HCT116 (cell line): ENCODE data around the gene DHPS. TPM values are rescaled to one million over a fixed set of nuclear protein-coding genes. Genes with fewer than 3 reads are reported as not detected.

Experiments
- ATAC-seq: fragments of 200-7000 bp; cut with Tn5 transposase; 2 replicates; pipeline ENCODE4 v1.9.1; 2020; ENCODE audit warnings: mild to moderate bottlenecking, moderate library complexity
- BruUV-seq: library from RNA; stranded (reverse); fragments of 400-500 nt; replicated peaks from 2 replicates; lab custom pipeline; 2021; lab: Mats Ljungman, UMichigan
- CTCF ChIA-PET: fragments of 300-600 bp; sonication (Branson Sonifier 250); formaldehyde crosslinking; loops from one replicate; lab custom pipeline; 2021; ENCODE audit warnings: antibody characterized with exemption; lab: Charles Lee
- POLR2A ChIA-PET: fragments of 300-600, 350-600 bp; sonication (Branson Sonifier 250); formaldehyde crosslinking; loops from one replicate; lab custom pipeline; 2021; ENCODE audit warnings: antibody characterized with exemption; lab: Charles Lee
- RAD21 ChIA-PET, 2 experiments: fragments of 300-600 bp; sonication (Branson Sonifier 250); formaldehyde crosslinking; loops; one replicate each; lab custom pipeline; 2023; ENCODE audit warnings: low total read pairs in 2 of 2; ENCODE audit not compliant: uncharacterized antibody in 2 of 2, unreplicated experiment in 2 of 2, low non-redundant PET in 1 of 2; lab: Charles Lee
- DNase-seq: peaks from one replicate; pipeline ENCODE4 v3.0.0-alpha.2; 2010; ENCODE audit warnings: low read depth, low spot score
- H2AFZ ChIP-seq: fragments of 200-600 bp; shearing (Covaris generic), sonication (generic); 2 replicates; pipeline ENCODE4 v1.6.1; 2017; ENCODE audit warnings: low read depth, mixed run types, mixed read lengths, antibody characterized with exemption, low read length; ENCODE audit not compliant: poor library complexity, severe bottlenecking
- H3K27ac ChIP-seq: 2 replicates; pipeline ENCODE4 v1.5.1; 2012; ENCODE audit warnings: low read depth, low read length
- H3K27me3 ChIP-seq: fragments of 200-600 bp; sonication (generic); 2 replicates; pipeline ENCODE4 v1.6.1; 2016; ENCODE audit warnings: mixed run types, low read length, mixed read lengths; ENCODE audit not compliant: insufficient read depth
- H3K36me3 ChIP-seq, 2 experiments: fragments of 200-500 bp in 1 of 2; fragments of 200-600 bp in 1 of 2; sonication (Bioruptor generic) in 1 of 2; sonication (generic) in 1 of 2; 2 replicates each; pipeline versions ENCODE4 v1.5.1 to v1.6.1; 2014 to 2016; ENCODE audit warnings: low read length in 2 of 2, inconsistent platforms in 1 of 2, mixed read lengths in 1 of 2, mixed run types in 1 of 2; ENCODE audit not compliant: insufficient read depth in 2 of 2, control insufficient read depth in 1 of 2
- H3K4me1 ChIP-seq, 2 experiments: fragments of 200-600 bp in 1 of 2; sonication (generic) in 1 of 2; 2 replicates each; pipeline versions ENCODE4 v1.5.1 to v1.6.1; 2012 to 2017; ENCODE audit warnings: low read length in 2 of 2, inconsistent platforms in 1 of 2, mild to moderate bottlenecking in 1 of 2, mixed read lengths in 1 of 2, mixed run types in 1 of 2, moderate library complexity in 1 of 2; ENCODE audit not compliant: insufficient read depth in 2 of 2, control insufficient read depth in 1 of 2
- H3K4me2 ChIP-seq: fragments of 200-600 bp; sonication (generic); 2 replicates; pipeline ENCODE4 v1.6.1; 2017; ENCODE audit warnings: mixed run types, low read length, mixed read lengths
- H3K4me3 ChIP-seq, 2 experiments: fragments of 200-600 bp in 1 of 2; sonication (generic) in 1 of 2; replicated peaks in 1 of 2; 2 replicates each; pipeline ENCODE4 v1.5.1; 2011 to 2016; ENCODE audit warnings: low read length in 2 of 2, control low read depth in 1 of 2, low read depth in 1 of 2, mild to moderate bottlenecking in 1 of 2, mixed read lengths in 1 of 2, mixed run types in 1 of 2
- H3K79me2 ChIP-seq: fragments of 200-600 bp; sonication (generic); 2 replicates; pipeline ENCODE4 v1.6.1; 2017; ENCODE audit warnings: mild to moderate bottlenecking, mixed run types, low read length, moderate library complexity, mixed read lengths; ENCODE audit not compliant: insufficient read depth
- H3K9ac ChIP-seq: fragments of 200-600 bp; sonication (generic); 2 replicates; pipeline ENCODE4 v1.6.1; 2016; ENCODE audit warnings: low read length, mixed read lengths
- H3K9me2 ChIP-seq: fragments of 200-600 bp; sonication (generic), shearing (Covaris generic); 2 replicates; pipeline ENCODE4 v1.6.1; 2017; ENCODE audit warnings: mixed run types, mild to moderate bottlenecking, moderate library complexity; ENCODE audit not compliant: insufficient read depth
- H3K9me3 ChIP-seq, 2 experiments: fragments of 200-500 bp in 1 of 2; fragments of 200-600 bp in 1 of 2; sonication (Bioruptor generic) in 1 of 2; sonication (generic) in 1 of 2; 2 replicates each; pipeline ENCODE4 v1.6.1; 2014 to 2017; ENCODE audit warnings: low read length in 2 of 2, mixed read lengths in 2 of 2, inconsistent platforms in 1 of 2, low read depth in 1 of 2, mild to moderate bottlenecking in 1 of 2, mixed run types in 1 of 2, moderate library complexity in 1 of 2; ENCODE audit not compliant: control insufficient read depth in 1 of 2, insufficient read depth in 1 of 2
- H4K20me1 ChIP-seq: fragments of 200-600 bp; sonication (generic), shearing (Covaris generic); 2 replicates; pipeline ENCODE4 v1.6.1; 2017; ENCODE audit warnings: mixed run types, mild to moderate bottlenecking, moderate library complexity; ENCODE audit not compliant: insufficient read depth
- CEBPB ChIP-seq: IDR thresholded peaks from 2 replicates; pipeline ENCODE4 v1.6.1; 2012; ENCODE audit warnings: low read depth
- ELF1 ChIP-seq: IDR thresholded peaks from 2 replicates; pipeline ENCODE4 v1.6.1; 2012; ENCODE audit warnings: low read depth, borderline replicate concordance
- FOSL1 ChIP-seq: IDR thresholded peaks from 2 replicates; pipeline ENCODE4 v1.6.1; 2012; ENCODE audit warnings: low read depth
- RAD21 ChIP-seq: IDR thresholded peaks from 2 replicates; pipeline ENCODE4 v1.6.1; 2012; ENCODE audit warnings: low read depth, mild to moderate bottlenecking
- REST ChIP-seq: IDR thresholded peaks from 2 replicates; pipeline ENCODE4 v1.6.1; 2012; ENCODE audit warnings: low read depth
- SP1 ChIP-seq: IDR thresholded peaks from 2 replicates; pipeline ENCODE4 v1.6.1; 2012; ENCODE audit warnings: low read depth
- YY1 ChIP-seq: IDR thresholded peaks from 2 replicates; pipeline ENCODE4 v1.6.1; 2011; ENCODE audit warnings: low read length, low read depth, moderate library complexity, mild to moderate bottlenecking; ENCODE audit not compliant: insufficient replicate concordance; ENCODE audit errors: extremely low read depth
- ZFX ChIP-seq: fragments of 450-650 bp; IDR thresholded peaks from 2 replicates; pipeline ENCODE4 v1.6.1; 2017
- ZNF274 ChIP-seq: fragments of 200-500 bp; sonication (Bioruptor generic); IDR thresholded peaks from 2 replicates; pipeline ENCODE4 v1.6.1; 2014; ENCODE audit warnings: mild to moderate bottlenecking, low read depth, low read length, inconsistent platforms
- intact Hi-C: fragments of 100-400 bp; cut with micrococcal nuclease; formaldehyde crosslinking; loops from 2 replicates; pipeline ENCODE4 v1.10.0; 2022
- total RNA-seq: library from RNA; stranded (reverse); gene quantifications from one replicate; pipeline ENCODE4 v1.2.1, GENCODE V29; 2021; ENCODE audit not compliant: unreplicated experiment
- TF ChIP-seq, protein P1 (sequence below): IDR thresholded peaks from 2 replicates; pipeline ENCODE4 v1.6.1; 2012

DHPS gene
- total RNA-seq, 1 experiment from 2014 or later: 134 TPM

DNA sequence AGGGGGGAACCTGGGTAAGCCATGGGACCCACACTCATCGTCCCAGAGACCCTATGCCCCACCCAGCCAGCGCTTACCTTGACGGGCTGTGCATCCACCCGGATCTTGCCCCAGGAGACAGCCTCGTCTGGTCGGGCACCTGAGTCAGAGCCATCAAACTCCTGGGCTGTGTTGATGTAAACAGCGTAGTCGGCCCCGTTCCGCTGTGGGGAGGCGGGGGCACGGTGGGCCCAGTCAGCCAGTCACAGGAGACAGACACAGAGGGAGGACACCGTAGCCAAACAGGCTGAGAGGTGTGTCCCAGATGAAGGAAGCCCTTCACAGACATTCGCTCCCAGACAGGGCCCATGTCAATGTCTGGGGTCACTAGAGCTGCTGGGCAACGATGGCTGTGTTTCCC is 5.7 kb downstream of the DHPS start:
- intact Hi-C loops: loop anchor here (2.0 kb wide), 1 partner anchor 121 kb away; no protein-coding TSS in a partner anchor
- H2AFZ ChIP-seq: no peak overlapping the region
- ChIA-PET CTCF (interaction anchor here (1.0 to 1.7 kb wide), 2 partner anchors 12 to 120 kb away, joined by 4 to 7 read pairs; no protein-coding TSS in a partner anchor), RAD21 (no interaction called here), POLR2A (no interaction called here)
- no peak for DNase-seq
- no TSS peak for BruUV-seq
- peaks cover 5 to 13% of the 10 kb centered on the region in 2 experiments; a peak in 3 of 4 replicates for H3K4me1 ChIP-seq
- H3K9me3 ChIP-seq: no peaks in the 10 kb centered on the region
- no peak overlapping the region for H3K4me2 ChIP-seq
- no peaks in the 10 kb centered on the region for H3K9me2 ChIP-seq
- H3K36me3 ChIP-seq: peaks cover 25 to 58% of the 10 kb centered on the region in 2 experiments; a peak in 3 of 4 replicates
- no peaks in the 10 kb centered on the region for H4K20me1 ChIP-seq
- H3K79me2 ChIP-seq: peaks cover 29% of the 10 kb centered on the region
- no peak overlapping the region for H3K9ac ChIP-seq
- TF ChIP-seq CEBPB (no peak), YY1 (no peak), REST (no peak), SP1 (no peak), ZFX (no peak), FOSL1 (no peak), RAD21 (no peak), ELF1 (no peak), ZNF274 (no peak)
- TF ChIP-seq, protein P1, sequence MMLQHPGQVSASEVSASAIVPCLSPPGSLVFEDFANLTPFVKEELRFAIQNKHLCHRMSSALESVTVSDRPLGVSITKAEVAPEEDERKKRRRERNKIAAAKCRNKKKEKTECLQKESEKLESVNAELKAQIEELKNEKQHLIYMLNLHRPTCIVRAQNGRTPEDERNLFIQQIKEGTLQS: no peak
- no peak overlapping the region for H3K27ac ChIP-seq
- H3K4me3 ChIP-seq: no peak overlapping the region
- no peak for ATAC-seq
- H3K27me3 ChIP-seq: no peaks in the 10 kb centered on the region
